Lung microvascular endothelial cell (primary cell): ENCODE data around the gene ARHGAP22. TPM values are rescaled to one million over a fixed set of nuclear protein-coding genes. Genes with fewer than 3 reads are reported as not detected.

Experiments used
- DNase-seq, 2 donors: peaks; one replicate each; pipeline versions ENCODE4 v3.0.0 to v3.0.0-alpha.2; 2010; ENCODE audit warnings: low read depth in 2 of 2
- total RNA-seq: library from RNA; depleted of rRNA; stranded (reverse); fragments of >200 nt; gene quantifications from 2 replicates; pipeline ENCODE4 v1.2.1, GENCODE V29; 2014

Gene ARHGAP22
- total RNA-seq, 1 donor from 2014 or later: 1.4 TPM

DNA sequence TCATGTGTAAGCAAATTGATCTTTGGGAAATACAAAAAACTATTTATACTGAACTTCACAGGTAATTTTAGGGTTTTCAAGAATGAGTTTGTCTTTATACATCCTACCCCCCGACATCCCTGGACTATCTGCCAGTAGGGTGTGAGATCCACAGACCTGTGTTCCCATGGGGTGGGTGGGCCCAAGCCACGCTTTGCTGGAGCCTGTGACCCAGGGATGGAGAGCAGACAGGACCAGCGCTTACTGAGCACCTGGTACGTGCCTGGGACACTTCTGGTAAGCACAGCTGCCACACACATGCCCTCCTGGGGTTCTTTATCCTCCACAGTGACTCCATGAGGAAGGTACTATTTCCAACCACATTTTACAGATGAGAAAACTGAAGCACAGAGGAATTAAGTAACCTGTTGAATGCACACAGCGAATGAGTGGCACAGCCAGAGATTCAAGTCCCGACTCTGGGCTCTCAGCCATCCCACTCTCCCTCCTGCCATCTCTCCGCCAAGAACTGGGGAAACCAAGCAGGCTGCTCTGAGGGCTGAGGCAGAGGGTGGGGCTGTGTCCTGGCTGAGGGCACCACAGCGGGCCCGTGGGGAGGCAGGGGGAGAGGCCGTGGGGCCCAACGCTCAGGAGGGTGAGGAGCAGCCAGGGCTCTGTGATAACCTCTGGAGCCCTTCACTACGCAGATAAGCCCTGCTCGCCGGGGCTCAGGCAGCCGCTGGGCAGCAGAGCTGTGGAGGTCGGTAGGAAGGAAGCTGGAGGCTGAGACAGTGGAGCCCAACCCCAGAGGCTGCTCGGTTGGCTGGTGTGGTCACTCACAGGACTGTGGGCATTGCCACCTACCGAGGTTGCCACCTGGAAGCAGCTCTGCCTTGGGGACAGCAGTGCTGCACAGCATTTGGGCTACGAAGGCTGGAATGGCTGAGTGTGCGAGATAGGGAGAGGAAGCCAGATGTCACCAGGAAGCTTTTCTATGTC is 124.2 kb downstream of the ARHGAP22 start:
- DNase-seq: no peak

- no peak for DNase-seq
These were observed 125.7 kb downstream of the ARHGAP22 start for GRCh38 chr10:48478980-48479811.

- DNase-seq: no peak
These were observed 126.4 kb downstream of the ARHGAP22 start for GRCh38 chr10:48478469-48478868.

DNA sequence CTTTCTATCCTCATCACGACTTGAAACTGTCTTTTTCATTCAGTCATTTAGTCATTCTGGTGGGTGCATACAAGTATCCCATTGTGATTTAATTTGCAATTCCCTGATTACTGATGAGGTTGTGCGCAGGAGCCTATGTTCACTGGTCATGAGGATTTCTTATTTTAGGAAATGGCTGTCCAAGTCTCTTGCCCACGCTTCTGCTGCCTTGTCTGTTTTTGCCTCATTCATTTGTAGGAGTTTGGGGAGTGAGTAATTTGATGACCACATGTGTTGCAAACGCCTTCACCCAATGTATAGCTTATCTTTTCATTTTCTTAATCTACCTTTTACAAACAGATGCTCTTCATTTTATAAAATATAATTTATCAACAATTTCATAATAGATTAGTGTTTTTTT is 127.3 kb downstream of the ARHGAP22 start:
- DNase-seq: no peak

DNA sequence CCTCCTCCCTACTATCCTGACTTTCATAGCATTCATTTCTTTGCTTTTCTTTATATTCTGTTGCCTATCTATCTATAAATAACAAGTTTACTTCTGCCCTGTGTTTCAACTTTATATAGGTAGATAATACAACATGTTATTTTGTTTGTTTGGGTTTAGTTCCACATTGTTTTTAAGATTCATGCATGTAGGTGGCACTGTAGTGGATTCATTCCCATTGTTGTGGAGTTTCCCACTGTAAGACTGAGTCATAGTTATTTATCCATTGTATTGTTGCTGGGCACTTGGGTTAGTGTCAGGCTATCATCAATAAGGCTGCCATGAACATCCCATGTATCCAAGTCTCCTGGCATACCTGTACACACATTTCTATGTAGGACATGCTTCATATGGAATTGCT is 127.7 kb downstream of the ARHGAP22 start:
- DNase-seq: peak in 1 of 2 donors; percentile 45

- no peak for DNase-seq
These were observed 128.4 kb downstream of the ARHGAP22 start for GRCh38 chr10:48476279-48476982.

DNA sequence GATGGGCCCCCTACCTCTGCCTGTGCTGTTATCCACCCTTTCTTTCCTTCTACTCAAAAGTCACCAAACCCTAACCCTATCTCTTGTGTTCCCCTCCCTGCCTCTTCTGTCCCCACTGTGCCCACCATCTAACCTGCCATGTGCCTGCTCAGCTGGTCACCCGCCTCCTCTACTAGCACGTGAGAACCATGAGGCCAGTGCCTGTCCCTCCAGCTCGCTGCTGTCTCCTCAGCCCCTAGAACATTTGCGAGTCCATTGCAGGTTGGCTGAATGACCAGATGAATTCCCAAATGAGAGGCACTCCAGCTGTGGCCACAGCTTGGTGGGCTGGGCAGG is 129.0 kb downstream of the ARHGAP22 start:
- no peak for DNase-seq

DNA sequence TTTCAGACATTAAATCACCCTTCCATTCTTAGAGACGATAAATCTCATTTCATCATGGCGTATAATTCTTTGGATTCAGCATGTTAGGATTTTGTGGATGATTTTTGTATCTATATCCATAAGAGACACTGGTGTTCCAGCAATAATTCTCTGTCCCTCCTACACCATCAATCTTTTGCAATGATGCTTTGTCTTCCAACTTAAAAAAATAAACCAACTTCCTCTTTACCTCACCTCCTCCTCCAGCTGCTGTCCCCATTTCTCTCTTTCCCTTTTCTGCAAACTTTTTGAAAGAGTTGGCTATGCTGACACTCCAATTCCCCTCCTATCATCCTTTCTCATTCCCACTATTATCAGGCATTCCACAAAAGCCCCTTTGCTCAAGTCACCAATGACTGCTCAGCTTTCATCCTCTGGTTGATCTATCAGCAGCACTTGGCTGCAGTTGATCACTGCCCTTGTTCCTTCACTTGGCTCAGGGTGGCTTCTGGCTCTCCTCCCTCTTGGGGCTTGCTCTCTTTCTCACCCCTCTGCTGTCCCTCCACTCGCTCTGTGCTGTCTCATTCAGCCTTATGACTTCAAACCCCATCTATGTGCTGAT is 130.0 kb downstream of the ARHGAP22 start:
- DNase-seq: no peak

DNA sequence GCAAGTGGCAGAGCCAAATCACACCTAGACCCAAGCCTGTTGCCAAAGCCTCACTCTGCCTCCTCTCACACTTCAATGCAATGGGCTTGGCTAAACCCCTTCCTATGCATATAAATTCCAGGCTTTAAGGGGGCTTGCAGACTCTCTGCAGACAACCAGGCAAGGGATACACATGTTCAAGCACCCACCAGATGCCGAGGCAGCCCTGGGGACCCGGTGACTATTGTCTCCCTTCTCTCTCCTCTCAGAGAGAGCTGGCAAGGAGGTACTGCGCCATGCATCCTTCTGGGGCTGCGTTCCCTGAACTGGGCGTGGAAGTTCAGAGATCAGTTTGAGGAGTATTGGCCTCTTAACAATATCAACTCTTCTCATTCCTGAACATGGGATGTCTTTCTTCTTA is 131.2 kb downstream of the ARHGAP22 start:
- no peak for DNase-seq

- no peak for DNase-seq
These were observed 132.3 kb downstream of the ARHGAP22 start for GRCh38 chr10:48472501-48473069.

GRCh38 chr10:48470893-48471805 is 133.7 kb downstream of the ARHGAP22 start:
- peak in 1 of 2 donors; percentile 25 for DNase-seq

DNA sequence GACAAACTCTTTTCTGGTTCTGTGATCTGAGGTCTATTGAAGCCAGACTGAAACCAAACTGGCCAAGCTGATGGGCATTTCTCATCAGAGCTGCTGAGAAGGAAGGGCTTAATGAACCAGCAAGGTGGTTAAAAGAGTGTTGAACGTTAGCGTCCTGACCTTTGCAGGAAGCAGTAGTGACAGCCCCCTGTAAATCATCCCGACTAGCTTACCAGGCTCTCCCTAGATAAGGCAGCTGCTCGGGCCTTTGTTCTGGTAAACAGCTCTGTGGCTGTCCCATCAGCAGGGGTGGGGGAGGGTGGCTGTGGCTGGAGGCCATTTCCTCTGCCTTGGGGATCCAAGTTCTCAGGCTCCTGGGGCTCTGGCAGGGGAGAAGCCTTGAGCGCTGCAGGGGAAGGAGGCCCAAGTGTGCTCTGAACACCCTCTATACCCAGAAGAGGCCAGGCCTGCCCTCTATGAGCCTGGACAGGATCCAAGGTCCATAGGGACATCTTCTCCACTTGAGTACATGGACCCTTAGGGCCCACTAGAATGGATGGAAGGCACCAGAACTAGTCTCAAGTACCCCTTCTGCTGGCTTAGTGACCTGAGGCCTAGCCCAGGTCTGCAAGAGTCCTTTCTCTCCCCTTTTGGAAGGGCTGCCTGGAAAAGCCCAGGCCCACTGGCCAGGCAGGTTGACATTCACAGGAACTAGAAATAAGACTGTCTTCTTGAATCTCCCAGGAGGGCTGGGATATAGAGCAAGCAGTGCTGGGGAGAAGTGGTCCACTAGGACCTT is 134.6 kb downstream of the ARHGAP22 start:
- DNase-seq: peak; percentile 84 to 92

DNA sequence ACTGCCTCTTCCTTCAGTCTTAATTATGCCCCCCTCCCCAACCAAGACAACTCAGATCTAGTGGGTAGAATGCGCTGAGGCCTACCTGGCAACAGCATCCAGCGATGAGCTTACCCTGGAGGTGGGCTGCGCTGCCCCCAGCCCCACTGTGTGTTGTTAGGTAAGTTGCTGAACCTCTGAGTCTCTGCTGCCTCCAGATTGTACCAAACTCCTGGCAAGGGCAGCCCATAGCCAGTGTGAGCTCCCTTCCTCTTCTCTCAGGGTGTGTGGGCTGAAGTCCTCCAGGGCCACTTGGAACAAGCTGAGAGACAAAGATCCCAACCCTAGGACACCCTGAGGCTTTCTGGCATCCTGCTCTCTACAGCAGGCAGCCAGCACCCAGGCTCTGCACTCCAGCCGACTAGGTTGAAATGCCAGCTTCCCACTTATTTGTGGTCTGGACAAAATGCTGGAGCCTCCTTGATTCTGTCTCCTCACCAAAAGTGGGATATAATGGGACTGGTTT is 135.3 kb downstream of the ARHGAP22 start:
- DNase-seq: no peak

GRCh38 chr10:48468866-48469511 is 135.9 kb downstream of the ARHGAP22 start:
- no peak for DNase-seq

DNA sequence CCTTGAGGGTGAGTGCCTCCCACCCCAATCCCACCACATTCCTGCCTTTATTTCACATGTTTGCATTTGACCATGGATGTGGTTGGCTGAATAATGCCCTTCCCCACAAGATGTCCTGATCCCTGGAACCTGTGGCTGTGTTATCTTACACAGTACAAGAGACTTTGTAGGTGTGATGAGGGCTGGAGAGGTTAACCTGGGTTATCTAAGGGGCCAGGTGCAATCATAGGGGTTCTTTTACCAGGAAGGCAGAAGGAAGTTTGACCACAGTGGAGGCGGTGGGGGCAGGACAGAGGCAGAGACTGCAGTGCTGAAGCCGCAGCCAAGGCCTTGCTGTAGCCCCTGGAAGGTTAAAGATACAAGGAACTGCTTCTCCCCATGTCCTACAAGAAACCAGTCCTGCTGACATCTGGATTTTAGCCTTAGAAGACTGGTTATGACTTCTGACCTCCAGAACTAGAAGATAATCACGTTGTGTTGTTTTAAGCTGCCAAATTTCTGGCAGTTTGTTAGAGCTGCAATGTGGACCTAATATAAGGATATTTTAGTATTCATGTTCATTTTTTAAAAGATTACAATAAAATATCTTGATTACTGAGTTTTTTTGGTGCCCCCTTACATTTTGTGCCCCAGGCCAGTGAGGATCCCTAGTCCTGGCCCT is 136.6 kb downstream of the ARHGAP22 start:
- DNase-seq: no peak

DNA sequence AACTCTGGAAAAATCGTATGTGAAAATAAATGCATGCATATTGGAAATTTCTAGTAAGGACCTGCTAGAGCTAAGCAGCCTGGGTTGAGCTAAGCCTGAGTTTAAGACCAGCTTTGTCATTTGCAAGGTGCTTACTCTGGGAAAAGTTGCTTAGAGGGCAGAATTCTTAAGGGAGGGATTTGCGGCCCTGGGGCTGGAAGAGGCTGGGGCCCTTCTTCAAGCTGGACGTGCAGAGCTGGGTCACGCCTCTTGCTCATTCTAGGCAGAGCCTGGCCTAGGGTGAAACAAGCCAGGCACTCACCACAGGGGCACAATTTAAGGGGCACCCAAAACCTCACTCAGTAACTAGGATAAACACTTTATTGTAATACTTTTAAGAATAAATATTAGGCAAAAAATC is 137.2 kb downstream of the ARHGAP22 start:
- DNase-seq: no peak

GRCh38 chr10:48466611-48467240 is 138.1 kb downstream of the ARHGAP22 start:
- DNase-seq: no peak
